Neural cell (in vitro differentiated cells): ENCODE measurements around the gene NTNG1. TPM values are rescaled to one million over a fixed set of nuclear protein-coding genes. Genes with fewer than 3 reads are reported as not detected.

Experiments
- H2AFZ ChIP-seq: fragments of 200-600, 300-800 bp; sonication (generic), shearing (Covaris generic); 2 replicates; pipeline ENCODE4 v1.6.0; 2014; ENCODE audit warnings: low read depth, mild to moderate bottlenecking, antibody characterized with exemption, low read length, moderate library complexity
- H3F3A ChIP-seq: fragments of 200-600 bp; shearing (Covaris generic); 2 replicates; pipeline ENCODE4 v1.6.1; 2016; ENCODE audit warnings: mild to moderate bottlenecking, moderate library complexity, mixed read lengths, antibody characterized with exemption, low read length; ENCODE audit not compliant: insufficient read depth, poor library complexity, severe bottlenecking
- H3K27ac ChIP-seq: fragments of 200-600, 300-800 bp; sonication (generic), shearing (Covaris generic); 2 replicates; pipeline ENCODE4 v1.5.1; 2014; ENCODE audit warnings: mild to moderate bottlenecking, low read length, moderate library complexity
- H3K27me3 ChIP-seq: fragments of 300-800, 200-600 bp; sonication (generic), shearing (Covaris generic); 2 replicates; pipeline ENCODE4 v1.6.0; 2014; ENCODE audit warnings: mild to moderate bottlenecking, low read depth, low read length, moderate library complexity; ENCODE audit not compliant: insufficient read depth
- H3K36me3 ChIP-seq: fragments of 300-800, 200-600 bp; sonication (generic), shearing (Covaris generic); 2 replicates; pipeline ENCODE4 v1.5.1; 2014; ENCODE audit warnings: mild to moderate bottlenecking, antibody characterized with exemption, low read length, moderate library complexity; ENCODE audit not compliant: insufficient read depth
- H3K4me2 ChIP-seq: fragments of 300-800, 200-600 bp; sonication (generic), shearing (Covaris generic); 2 replicates; pipeline ENCODE4 v1.6.0; 2014; ENCODE audit warnings: mild to moderate bottlenecking, low read length
- H3K4me3 ChIP-seq: fragments of 300-800, 200-600 bp; sonication (generic), shearing (Covaris generic); 2 replicates; pipeline ENCODE4 v1.5.1; 2014; ENCODE audit warnings: mild to moderate bottlenecking, low read length, moderate library complexity
- H3K79me2 ChIP-seq: fragments of 200-600 bp; shearing (Covaris generic); replicated peaks from 2 replicates; pipeline ENCODE4 v1.6.0; 2014; ENCODE audit warnings: mild to moderate bottlenecking, low read length, moderate library complexity; ENCODE audit not compliant: insufficient read depth
- H3K9ac ChIP-seq: fragments of 300-800, 200-600 bp; sonication (generic), shearing (Covaris generic); 2 replicates; pipeline ENCODE4 v1.6.1; 2016; ENCODE audit warnings: mild to moderate bottlenecking, low read length, mixed read lengths
- H3K9me2 ChIP-seq: fragments of 200-600 bp; shearing (Covaris generic); 2 replicates; pipeline ENCODE4 v1.6.1; 2016; ENCODE audit warnings: mild to moderate bottlenecking, low read length, mixed read lengths; ENCODE audit not compliant: insufficient read depth
- H3K9me3 ChIP-seq: fragments of 200-600, 300-800 bp; sonication (generic), shearing (Covaris generic); 2 replicates; pipeline ENCODE4 v1.6.1; 2016; ENCODE audit warnings: mild to moderate bottlenecking, mixed run types, low read length, moderate library complexity, mixed read lengths
- H4K20me1 ChIP-seq: fragments of 200-600 bp; shearing (Covaris generic); 2 replicates; pipeline ENCODE4 v1.6.1; 2016; ENCODE audit warnings: mild to moderate bottlenecking, mixed run types; ENCODE audit not compliant: insufficient read depth
- EP300 ChIP-seq: fragments of 450-650 bp; conservative IDR thresholded peaks from 2 replicates; pipeline ENCODE4 v1.6.1; 2014; ENCODE audit warnings: antibody characterized with exemption, mild to moderate bottlenecking, moderate library complexity; ENCODE audit not compliant: poor library complexity, severe bottlenecking
- EZH2 ChIP-seq: fragments of 200-600, 300-800 bp; shearing (Covaris generic), sonication (generic); IDR thresholded peaks from 2 replicates; pipeline ENCODE4 v1.6.1; 2014; ENCODE audit warnings: antibody characterized with exemption, low read length, borderline replicate concordance, mild to moderate bottlenecking; ENCODE audit not compliant: insufficient read depth, poor library complexity, severe bottlenecking
- MXI1 ChIP-seq: fragments of 450-650 bp; conservative IDR thresholded peaks from 2 replicates; pipeline ENCODE4 v1.6.1; 2014; ENCODE audit warnings: antibody characterized with exemption, mild to moderate bottlenecking; ENCODE audit not compliant: poor library complexity, severe bottlenecking
- POLR2AphosphoS5 ChIP-seq: IDR thresholded peaks from 2 replicates; pipeline ENCODE4 v1.6.1; 2012
- RAD21 ChIP-seq: fragments of 450-650 bp; conservative IDR thresholded peaks from 2 replicates; pipeline ENCODE4 v1.6.1; 2014; ENCODE audit warnings: antibody characterized with exemption, mild to moderate bottlenecking, moderate library complexity
- SMC3 ChIP-seq: fragments of 450-650 bp; conservative IDR thresholded peaks from 2 replicates; pipeline ENCODE4 v1.6.1; 2014; ENCODE audit warnings: antibody characterized with exemption, mild to moderate bottlenecking, moderate library complexity; ENCODE audit not compliant: poor library complexity
- TAF1 ChIP-seq: IDR thresholded peaks from 2 replicates; pipeline ENCODE4 v1.6.1; 2012; ENCODE audit warnings: low read depth
- polyA plus RNA-seq: library from polyadenylated mRNA; depleted of rRNA; stranded (reverse); fragments of >200 nt; gene quantifications from 2 replicates; pipeline ENCODE4 v1.2.3, GENCODE V29; 2014
- TF ChIP-seq, protein P1 (sequence below): IDR thresholded peaks from 2 replicates; pipeline ENCODE4 v1.6.1; 2012; ENCODE audit warnings: borderline replicate concordance
- TF ChIP-seq, protein P2 (sequence below): fragments of 450-650 bp; IDR thresholded peaks from 2 replicates; pipeline ENCODE4 v1.5.1; 2014; ENCODE audit warnings: antibody characterized with exemption, mild to moderate bottlenecking, moderate library complexity; ENCODE audit not compliant: poor library complexity, severe bottlenecking

The NTNG1 gene
- polyA plus RNA-seq, 1 donor from 2014 or later: not detected

DNA sequence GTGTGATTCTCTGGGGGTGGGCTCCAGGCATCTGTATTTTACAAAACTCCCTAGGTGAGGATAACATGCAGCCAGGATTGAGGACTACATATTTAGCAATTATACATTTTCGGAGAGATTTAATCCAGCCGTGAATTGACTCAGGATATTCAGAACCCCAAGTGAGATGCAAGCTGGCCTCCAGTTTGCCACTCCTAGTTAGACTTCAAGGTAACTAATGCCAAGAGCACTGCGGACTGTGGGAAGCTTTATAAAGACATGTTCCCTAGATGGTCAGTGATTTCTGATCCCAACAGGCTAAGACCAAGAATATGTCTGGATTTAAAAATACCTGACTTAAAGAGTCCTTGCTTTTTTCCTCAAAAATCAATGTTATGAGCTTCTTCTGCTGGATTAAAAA, 308.5 kb downstream of the NTNG1 start:
- Histone ChIP-seq H3K4me3 (no peak overlapping the region), H2AFZ (no peak overlapping the region), H3K79me2 (no peaks in the 10 kb centered on the region), H3K27ac (no peak overlapping the region), H3K9me3 (no peaks in the 10 kb centered on the region), H3F3A (peaks cover 3% of the 10 kb centered on the region), H3K36me3 (no peaks in the 10 kb centered on the region), H3K4me2 (no peak overlapping the region), H3K9me2 (no peaks in the 10 kb centered on the region), H3K27me3 (no peaks in the 10 kb centered on the region), H3K9ac (no peak overlapping the region), H4K20me1 (no peaks in the 10 kb centered on the region)
- no peak for TF ChIP-seq EP300
- no peak for TF ChIP-seq POLR2AphosphoS5
- TF ChIP-seq, protein P1, sequence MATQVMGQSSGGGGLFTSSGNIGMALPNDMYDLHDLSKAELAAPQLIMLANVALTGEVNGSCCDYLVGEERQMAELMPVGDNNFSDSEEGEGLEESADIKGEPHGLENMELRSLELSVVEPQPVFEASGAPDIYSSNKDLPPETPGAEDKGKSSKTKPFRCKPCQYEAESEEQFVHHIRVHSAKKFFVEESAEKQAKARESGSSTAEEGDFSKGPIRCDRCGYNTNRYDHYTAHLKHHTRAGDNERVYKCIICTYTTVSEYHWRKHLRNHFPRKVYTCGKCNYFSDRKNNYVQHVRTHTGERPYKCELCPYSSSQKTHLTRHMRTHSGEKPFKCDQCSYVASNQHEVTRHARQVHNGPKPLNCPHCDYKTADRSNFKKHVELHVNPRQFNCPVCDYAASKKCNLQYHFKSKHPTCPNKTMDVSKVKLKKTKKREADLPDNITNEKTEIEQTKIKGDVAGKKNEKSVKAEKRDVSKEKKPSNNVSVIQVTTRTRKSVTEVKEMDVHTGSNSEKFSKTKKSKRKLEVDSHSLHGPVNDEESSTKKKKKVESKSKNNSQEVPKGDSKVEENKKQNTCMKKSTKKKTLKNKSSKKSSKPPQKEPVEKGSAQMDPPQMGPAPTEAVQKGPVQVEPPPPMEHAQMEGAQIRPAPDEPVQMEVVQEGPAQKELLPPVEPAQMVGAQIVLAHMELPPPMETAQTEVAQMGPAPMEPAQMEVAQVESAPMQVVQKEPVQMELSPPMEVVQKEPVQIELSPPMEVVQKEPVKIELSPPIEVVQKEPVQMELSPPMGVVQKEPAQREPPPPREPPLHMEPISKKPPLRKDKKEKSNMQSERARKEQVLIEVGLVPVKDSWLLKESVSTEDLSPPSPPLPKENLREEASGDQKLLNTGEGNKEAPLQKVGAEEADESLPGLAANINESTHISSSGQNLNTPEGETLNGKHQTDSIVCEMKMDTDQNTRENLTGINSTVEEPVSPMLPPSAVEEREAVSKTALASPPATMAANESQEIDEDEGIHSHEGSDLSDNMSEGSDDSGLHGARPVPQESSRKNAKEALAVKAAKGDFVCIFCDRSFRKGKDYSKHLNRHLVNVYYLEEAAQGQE: no peak
- TF ChIP-seq EZH2: no peak
- TF ChIP-seq MXI1: no peak
- no peak for TF ChIP-seq SMC3
- TF ChIP-seq, protein P2, sequence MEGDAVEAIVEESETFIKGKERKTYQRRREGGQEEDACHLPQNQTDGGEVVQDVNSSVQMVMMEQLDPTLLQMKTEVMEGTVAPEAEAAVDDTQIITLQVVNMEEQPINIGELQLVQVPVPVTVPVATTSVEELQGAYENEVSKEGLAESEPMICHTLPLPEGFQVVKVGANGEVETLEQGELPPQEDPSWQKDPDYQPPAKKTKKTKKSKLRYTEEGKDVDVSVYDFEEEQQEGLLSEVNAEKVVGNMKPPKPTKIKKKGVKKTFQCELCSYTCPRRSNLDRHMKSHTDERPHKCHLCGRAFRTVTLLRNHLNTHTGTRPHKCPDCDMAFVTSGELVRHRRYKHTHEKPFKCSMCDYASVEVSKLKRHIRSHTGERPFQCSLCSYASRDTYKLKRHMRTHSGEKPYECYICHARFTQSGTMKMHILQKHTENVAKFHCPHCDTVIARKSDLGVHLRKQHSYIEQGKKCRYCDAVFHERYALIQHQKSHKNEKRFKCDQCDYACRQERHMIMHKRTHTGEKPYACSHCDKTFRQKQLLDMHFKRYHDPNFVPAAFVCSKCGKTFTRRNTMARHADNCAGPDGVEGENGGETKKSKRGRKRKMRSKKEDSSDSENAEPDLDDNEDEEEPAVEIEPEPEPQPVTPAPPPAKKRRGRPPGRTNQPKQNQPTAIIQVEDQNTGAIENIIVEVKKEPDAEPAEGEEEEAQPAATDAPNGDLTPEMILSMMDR: no peak
- no peak for TF ChIP-seq TAF1

DNA sequence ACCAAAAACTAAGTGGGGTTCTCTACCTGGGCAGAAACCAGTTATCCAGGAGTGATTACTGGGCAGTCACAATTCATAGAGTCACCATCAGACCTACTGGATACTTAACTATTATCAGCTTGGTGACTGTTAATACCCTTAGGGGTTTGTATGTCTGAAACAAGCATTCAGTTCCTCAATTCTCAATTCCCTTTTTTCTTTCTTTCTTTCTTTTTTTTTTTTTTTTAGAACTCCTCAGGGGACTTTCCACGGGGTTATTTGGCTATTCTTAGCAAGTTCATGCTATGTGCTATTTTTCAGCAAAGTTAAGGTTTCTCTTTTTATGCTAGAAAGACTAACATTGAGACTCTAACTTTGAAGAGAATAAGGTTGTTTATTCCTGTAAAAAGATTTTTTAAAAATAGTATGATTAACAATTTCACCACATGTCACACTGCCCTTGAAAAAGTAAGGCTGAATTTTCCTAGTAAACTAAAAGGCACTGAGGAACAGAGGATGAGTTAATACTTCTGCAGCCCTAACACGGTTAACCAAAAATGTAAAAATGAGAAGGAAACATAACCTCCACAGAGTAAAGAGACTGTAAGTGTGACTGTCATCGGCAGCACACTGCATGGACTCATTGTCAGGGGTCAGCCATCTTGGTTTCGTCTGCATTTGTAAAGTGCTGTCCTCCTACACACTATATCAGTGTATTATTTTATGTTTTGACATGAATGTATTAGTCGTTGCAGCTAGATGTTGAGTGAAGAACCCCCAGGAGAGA, 310.2 kb downstream of the NTNG1 start:
- H3K27me3 ChIP-seq: no peaks in the 10 kb centered on the region
- no peaks in the 10 kb centered on the region for H3K79me2 ChIP-seq
- H3K4me2 ChIP-seq: no peak overlapping the region
- peaks cover 3% of the 10 kb centered on the region for H3F3A ChIP-seq
- no peaks in the 10 kb centered on the region for H3K9me3 ChIP-seq
- TF ChIP-seq EZH2: no peak
- no peak for TF ChIP-seq TAF1
- no peak for TF ChIP-seq EP300
- TF ChIP-seq POLR2AphosphoS5: no peak
- TF ChIP-seq, protein P2: no peak
- TF ChIP-seq SMC3: no peak
- TF ChIP-seq, protein P1: no peak
- no peak for TF ChIP-seq RAD21
- no peaks in the 10 kb centered on the region for H3K36me3 ChIP-seq
- no peak overlapping the region for H3K4me3 ChIP-seq
- no peaks in the 10 kb centered on the region for H4K20me1 ChIP-seq
- no peaks in the 10 kb centered on the region for H3K9me2 ChIP-seq
- H2AFZ ChIP-seq: no peak overlapping the region
- H3K9ac ChIP-seq: no peak overlapping the region
- H3K27ac ChIP-seq: no peak overlapping the region
